GM23338 (cell line): ENCODE results near the gene SLC2A13.

ENCODE experiments used
- CTCF ChIP-seq, 2 experiments: fragments of 200-600 bp in 1 of 2; sonication (generic) in 1 of 2; conservative IDR thresholded peaks; 2 replicates each; pipeline versions ENCODE4 v1.5.1 to v1.6.1; 2016 to 2017; ENCODE audit warnings: antibody characterized with exemption in 2 of 2, low read depth in 2 of 2, mild to moderate bottlenecking in 2 of 2, moderate library complexity in 1 of 2
- EZH2 ChIP-seq: fragments of 200-600 bp; sonication (generic); IDR thresholded peaks from one replicate; pipeline ENCODE4 v1.8.0; 2017; ENCODE audit warnings: antibody characterized with exemption, mild to moderate bottlenecking, low read depth; ENCODE audit not compliant: unreplicated experiment
- POLR2AphosphoS5 ChIP-seq: IDR thresholded peaks from 2 replicates; pipeline ENCODE4 v1.6.1; 2016; ENCODE audit warnings: antibody characterized with exemption, low read depth
- STAT1 ChIP-seq: IDR thresholded peaks from one replicate; pipeline ENCODE4 v1.6.1; 2016; ENCODE audit warnings: antibody characterized with exemption; ENCODE audit not compliant: unreplicated experiment

- TF ChIP-seq EZH2, result no peak
- no peak for TF ChIP-seq CTCF (conservative IDR thresholded peaks at IDR 0.05; ENCODE audit: low read depth in 2 of 2)
- TF ChIP-seq POLR2AphosphoS5, result no peak
- no peak for TF ChIP-seq STAT1
Measured at GRCh38 chr12:39777465-39777864, 328.4 kb downstream of the SLC2A13 start.
